HepG2 (cell line): Measurements from ENCODE around the gene LDLRAD4. TPM values are rescaled to one million over a fixed set of nuclear protein-coding genes. Genes with fewer than 3 reads are reported as not detected.

ENCODE experiments used
- BCL3 ChIP-seq: sonication (generic); formaldehyde crosslinking; IDR thresholded peaks from 2 replicates; pipeline ENCODE4 v1.5.1; 2020; ENCODE audit warnings: mild to moderate bottlenecking, missing genetic modification reagents, moderate library complexity
- CCAR2 ChIP-seq: fragments of 200-400 bp; formaldehyde crosslinking; optimal IDR thresholded peaks from 2 replicates; pipeline ENCODE3; 2018; ENCODE audit warnings: low read depth, mild to moderate bottlenecking, low read length, moderate library complexity
- EHMT2 ChIP-seq: fragments of 200-600 bp; sonication (generic); IDR thresholded peaks from 2 replicates; pipeline ENCODE4 v1.7.0; 2017; ENCODE audit warnings: antibody characterized with exemption, low read depth, low read length, borderline replicate concordance
- GABPA ChIP-seq, 2 experiments: IDR thresholded peaks; 2 replicates each; pipeline ENCODE4 v1.6.1; 2011 to 2016; ENCODE audit warnings: low read depth in 2 of 2, low read length in 1 of 2, missing biosample characterization in 1 of 2, missing genetic modification characterization in 1 of 2
- GTF2F1 ChIP-seq: fragments of 150-350 bp; IDR thresholded peaks from 2 replicates; pipeline ENCODE4 v1.6.1; 2014; ENCODE audit warnings: low read length
- HNRNPLL ChIP-seq: fragments of 200-400 bp; formaldehyde crosslinking; IDR thresholded peaks from 2 replicates; pipeline ENCODE4 v1.6.1; 2017; ENCODE audit warnings: mild to moderate bottlenecking, low read depth, low read length; ENCODE audit not compliant: poor library complexity, severe bottlenecking
- HOXA3 ChIP-seq: sonication (generic); formaldehyde crosslinking; IDR thresholded peaks from 2 replicates; pipeline ENCODE4 v1.5.0; 2020; ENCODE audit warnings: missing genetic modification reagents
- IKZF4 ChIP-seq: sonication (generic); formaldehyde crosslinking; IDR thresholded peaks from 2 replicates; pipeline ENCODE4 v1.5.1; 2020; ENCODE audit warnings: borderline replicate concordance, mild to moderate bottlenecking, low read depth, missing genetic modification reagents; ENCODE audit errors: not compliant biosample characterization
- NCOA1 ChIP-seq: sonication (generic); formaldehyde crosslinking; IDR thresholded peaks from 2 replicates; pipeline ENCODE4 v1.9.0; 2021; ENCODE audit warnings: missing genetic modification reagents
- NR2F6 ChIP-seq, 2 experiments: IDR thresholded peaks; 2 replicates each; pipeline ENCODE4 v1.6.1; 2016; ENCODE audit warnings: antibody characterized with exemption in 1 of 2, mild to moderate bottlenecking in 1 of 2
- PHF21A ChIP-seq: sonication (generic); formaldehyde crosslinking; IDR thresholded peaks from 2 replicates; pipeline ENCODE4 v1.5.0; 2020; ENCODE audit warnings: mild to moderate bottlenecking, missing genetic modification reagents
- PRMT3 ChIP-seq: sonication (generic); formaldehyde crosslinking; IDR thresholded peaks from 2 replicates; pipeline ENCODE4 v1.8.1; 2022; ENCODE audit warnings: low read depth, mild to moderate bottlenecking, moderate library complexity, missing genetic modification reagents, borderline replicate concordance
- SALL1 ChIP-seq: sonication (generic); formaldehyde crosslinking; IDR thresholded peaks from 2 replicates; pipeline ENCODE4 v1.8.0; 2022; ENCODE audit warnings: mild to moderate bottlenecking, missing genetic modification reagents
- SIN3A ChIP-seq: IDR thresholded peaks from 2 replicates; pipeline ENCODE4 v1.6.1; 2011; ENCODE audit warnings: low read depth, mild to moderate bottlenecking, control low read depth, low read length, borderline replicate concordance
- SSRP1 ChIP-seq: IDR thresholded peaks from 2 replicates; pipeline ENCODE4 v1.6.1; 2016; ENCODE audit warnings: control low read depth
- THAP7 ChIP-seq: sonication (generic); formaldehyde crosslinking; IDR thresholded peaks from 2 replicates; pipeline ENCODE4 v1.8.1; 2023; ENCODE audit warnings: mild to moderate bottlenecking, missing genetic modification reagents
- ZBTB7B ChIP-seq: sonication (generic); formaldehyde crosslinking; IDR thresholded peaks from 2 replicates; pipeline ENCODE4 v1.4.0; 2020; ENCODE audit warnings: missing genetic modification reagents
- ZC3H13 ChIP-seq: sonication (generic); formaldehyde crosslinking; IDR thresholded peaks from 2 replicates; pipeline ENCODE4 v1.8.1; 2023; ENCODE audit warnings: mild to moderate bottlenecking, missing genetic modification reagents, moderate library complexity
- ZNF564 ChIP-seq: sonication (generic); formaldehyde crosslinking; IDR thresholded peaks from 2 replicates; pipeline ENCODE4 v1.8.1; 2023; ENCODE audit warnings: mild to moderate bottlenecking, missing genetic modification reagents
- ZSCAN29 ChIP-seq: sonication (generic); formaldehyde crosslinking; conservative IDR thresholded peaks from 2 replicates; pipeline ENCODE4 v1.4.0; 2020; ENCODE audit warnings: mild to moderate bottlenecking, missing genetic modification reagents
- polyA plus RNA-seq, 8 experiments: library from polyadenylated mRNA; depleted of rRNA in 3 of 8; stranded (reverse) in 7 of 8; unstranded in 1 of 8; fragments of >200 nt; fragmentation: Illumina TruSeq in 4 of 8; extraction: Trizol in 4 of 8; gene quantifications; 2 replicates each; pipeline versions ENCODE4 v1.2.1 to v1.2.3, GENCODE V29; 2011 to 2016; ENCODE audit warnings: low read depth in 4 of 8, missing spikeins in 1 of 8, mixed read lengths in 1 of 8; ENCODE audit not compliant: insufficient read depth in 1 of 8
- total RNA-seq, 5 experiments: library from RNA; depleted of rRNA; stranded (reverse); fragments of >200 nt; fragmentation: Illumina TruSeq; extraction: Trizol; gene quantifications; 2 replicates each; pipeline ENCODE4 v1.2.3, GENCODE V29; 2016; ENCODE audit warnings: low read depth in 1 of 5
- TF ChIP-seq, protein P1 (sequence below): IDR thresholded peaks from 2 replicates; pipeline ENCODE4 v1.6.1; 2012; ENCODE audit warnings: low read length, improper control_type of control experiment
- TF ChIP-seq, protein P2 (sequence below): sonication (generic); formaldehyde crosslinking; IDR thresholded peaks from 2 replicates; pipeline ENCODE4 v1.4.0; 2020; ENCODE audit warnings: missing genetic modification reagents

Gene LDLRAD4
- total and polyA plus RNA-seq, 2 of the 13 experiments (the other 11 are each of a cell fraction or from before 2014, with no cell fraction given), result 13.6 to 20.9 TPM

- peak; percentile 37 for TF ChIP-seq HNRNPLL
- TF ChIP-seq ZNF564 (CRISPR knock-in tag), result peak; percentile 40; the same call in 1 of the 2 replicates
- peak; percentile 19; the same call in 1 of the 2 replicates for TF ChIP-seq SALL1
- peak; percentile 54; the same call in 1 of the 2 replicates for TF ChIP-seq ZC3H13 (CRISPR knock-in tag)
- TF ChIP-seq ZSCAN29 (CRISPR knock-in tag), result no peak
- no peak for TF ChIP-seq GTF2F1
- 0 out of 2 replicates have a peak, but pooled peaks have one; percentile 18 for TF ChIP-seq HOXA3 (CRISPR knock-in tag)
- TF ChIP-seq, protein P1, sequence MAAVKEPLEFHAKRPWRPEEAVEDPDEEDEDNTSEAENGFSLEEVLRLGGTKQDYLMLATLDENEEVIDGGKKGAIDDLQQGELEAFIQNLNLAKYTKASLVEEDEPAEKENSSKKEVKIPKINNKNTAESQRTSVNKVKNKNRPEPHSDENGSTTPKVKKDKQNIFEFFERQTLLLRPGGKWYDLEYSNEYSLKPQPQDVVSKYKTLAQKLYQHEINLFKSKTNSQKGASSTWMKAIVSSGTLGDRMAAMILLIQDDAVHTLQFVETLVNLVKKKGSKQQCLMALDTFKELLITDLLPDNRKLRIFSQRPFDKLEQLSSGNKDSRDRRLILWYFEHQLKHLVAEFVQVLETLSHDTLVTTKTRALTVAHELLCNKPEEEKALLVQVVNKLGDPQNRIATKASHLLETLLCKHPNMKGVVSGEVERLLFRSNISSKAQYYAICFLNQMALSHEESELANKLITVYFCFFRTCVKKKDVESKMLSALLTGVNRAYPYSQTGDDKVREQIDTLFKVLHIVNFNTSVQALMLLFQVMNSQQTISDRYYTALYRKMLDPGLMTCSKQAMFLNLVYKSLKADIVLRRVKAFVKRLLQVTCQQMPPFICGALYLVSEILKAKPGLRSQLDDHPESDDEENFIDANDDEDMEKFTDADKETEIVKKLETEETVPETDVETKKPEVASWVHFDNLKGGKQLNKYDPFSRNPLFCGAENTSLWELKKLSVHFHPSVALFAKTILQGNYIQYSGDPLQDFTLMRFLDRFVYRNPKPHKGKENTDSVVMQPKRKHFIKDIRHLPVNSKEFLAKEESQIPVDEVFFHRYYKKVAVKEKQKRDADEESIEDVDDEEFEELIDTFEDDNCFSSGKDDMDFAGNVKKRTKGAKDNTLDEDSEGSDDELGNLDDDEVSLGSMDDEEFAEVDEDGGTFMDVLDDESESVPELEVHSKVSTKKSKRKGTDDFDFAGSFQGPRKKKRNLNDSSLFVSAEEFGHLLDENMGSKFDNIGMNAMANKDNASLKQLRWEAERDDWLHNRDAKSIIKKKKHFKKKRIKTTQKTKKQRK, result no peak
- 0 out of 2 replicates have a peak, but pooled peaks have one; percentile 19 for TF ChIP-seq SIN3A
- no peak for TF ChIP-seq THAP7 (CRISPR knock-in tag)
- no peak for TF ChIP-seq PRMT3 (CRISPR knock-in tag)
- no peak for TF ChIP-seq IKZF4 (CRISPR knock-in tag)
- peak; percentile 13; the same call in 1 of the 2 replicates for TF ChIP-seq BCL3 (CRISPR knock-in tag)
- no peak for TF ChIP-seq SSRP1 (CRISPR knock-in tag)
- TF ChIP-seq EHMT2, result no peak
- TF ChIP-seq, protein P2, sequence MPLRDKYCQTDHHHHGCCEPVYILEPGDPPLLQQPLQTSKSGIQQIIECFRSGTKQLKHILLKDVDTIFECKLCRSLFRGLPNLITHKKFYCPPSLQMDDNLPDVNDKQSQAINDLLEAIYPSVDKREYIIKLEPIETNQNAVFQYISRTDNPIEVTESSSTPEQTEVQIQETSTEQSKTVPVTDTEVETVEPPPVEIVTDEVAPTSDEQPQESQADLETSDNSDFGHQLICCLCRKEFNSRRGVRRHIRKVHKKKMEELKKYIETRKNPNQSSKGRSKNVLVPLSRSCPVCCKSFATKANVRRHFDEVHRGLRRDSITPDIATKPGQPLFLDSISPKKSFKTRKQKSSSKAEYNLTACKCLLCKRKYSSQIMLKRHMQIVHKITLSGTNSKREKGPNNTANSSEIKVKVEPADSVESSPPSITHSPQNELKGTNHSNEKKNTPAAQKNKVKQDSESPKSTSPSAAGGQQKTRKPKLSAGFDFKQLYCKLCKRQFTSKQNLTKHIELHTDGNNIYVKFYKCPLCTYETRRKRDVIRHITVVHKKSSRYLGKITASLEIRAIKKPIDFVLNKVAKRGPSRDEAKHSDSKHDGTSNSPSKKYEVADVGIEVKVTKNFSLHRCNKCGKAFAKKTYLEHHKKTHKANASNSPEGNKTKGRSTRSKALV (CRISPR knock-in tag), result peak; percentile 94; the same call in 1 of the 2 replicates
- no peak for TF ChIP-seq GABPA (IDR thresholded peaks at IDR 0.05; ENCODE audit: low read depth, low read length)
- no peak for TF ChIP-seq GABPA (CRISPR knock-in tag; IDR thresholded peaks at IDR 0.05; ENCODE audit: low read depth)
- TF ChIP-seq PHF21A (CRISPR knock-in tag), result 0 out of 2 replicates have a peak, but pooled peaks have one; percentile 7
- TF ChIP-seq NR2F6 (IDR thresholded peaks at IDR 0.05), result no peak
- TF ChIP-seq NR2F6 (CRISPR knock-in tag; IDR thresholded peaks at IDR 0.05), result no peak
- 0 out of 2 replicates have a peak, but pooled peaks have one; percentile 30 for TF ChIP-seq NCOA1 (CRISPR knock-in tag)
- no peak for TF ChIP-seq ZBTB7B (CRISPR knock-in tag)
- TF ChIP-seq CCAR2, result no peak
Measured at GRCh38 chr18:13218368-13218991, at the start of gene LDLRAD4 (continued).
